Stimulated activated CD8-positive, alpha-beta memory T cell treated with anti-CD3 and anti-CD28 coated beads, Interleukin-7, amount 100 ng/mL, for 1 hour (primary cell): Measurements from ENCODE around the gene PRIMPOL.
"Not testable (repeated sequence)": the region's sequence is repeated elsewhere in the genome, so short reads cannot be mapped to it uniquely, and the experiment has no call there.

ENCODE experiments used
- DNase-seq, 2 donors: peaks; one replicate each; pipeline ENCODE4 v3.0.0-alpha.2; 2020; ENCODE audit warnings: low read depth in 2 of 2

The PRIMPOL gene, protein sequence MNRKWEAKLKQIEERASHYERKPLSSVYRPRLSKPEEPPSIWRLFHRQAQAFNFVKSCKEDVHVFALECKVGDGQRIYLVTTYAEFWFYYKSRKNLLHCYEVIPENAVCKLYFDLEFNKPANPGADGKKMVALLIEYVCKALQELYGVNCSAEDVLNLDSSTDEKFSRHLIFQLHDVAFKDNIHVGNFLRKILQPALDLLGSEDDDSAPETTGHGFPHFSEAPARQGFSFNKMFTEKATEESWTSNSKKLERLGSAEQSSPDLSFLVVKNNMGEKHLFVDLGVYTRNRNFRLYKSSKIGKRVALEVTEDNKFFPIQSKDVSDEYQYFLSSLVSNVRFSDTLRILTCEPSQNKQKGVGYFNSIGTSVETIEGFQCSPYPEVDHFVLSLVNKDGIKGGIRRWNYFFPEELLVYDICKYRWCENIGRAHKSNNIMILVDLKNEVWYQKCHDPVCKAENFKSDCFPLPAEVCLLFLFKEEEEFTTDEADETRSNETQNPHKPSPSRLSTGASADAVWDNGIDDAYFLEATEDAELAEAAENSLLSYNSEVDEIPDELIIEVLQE

DNA sequence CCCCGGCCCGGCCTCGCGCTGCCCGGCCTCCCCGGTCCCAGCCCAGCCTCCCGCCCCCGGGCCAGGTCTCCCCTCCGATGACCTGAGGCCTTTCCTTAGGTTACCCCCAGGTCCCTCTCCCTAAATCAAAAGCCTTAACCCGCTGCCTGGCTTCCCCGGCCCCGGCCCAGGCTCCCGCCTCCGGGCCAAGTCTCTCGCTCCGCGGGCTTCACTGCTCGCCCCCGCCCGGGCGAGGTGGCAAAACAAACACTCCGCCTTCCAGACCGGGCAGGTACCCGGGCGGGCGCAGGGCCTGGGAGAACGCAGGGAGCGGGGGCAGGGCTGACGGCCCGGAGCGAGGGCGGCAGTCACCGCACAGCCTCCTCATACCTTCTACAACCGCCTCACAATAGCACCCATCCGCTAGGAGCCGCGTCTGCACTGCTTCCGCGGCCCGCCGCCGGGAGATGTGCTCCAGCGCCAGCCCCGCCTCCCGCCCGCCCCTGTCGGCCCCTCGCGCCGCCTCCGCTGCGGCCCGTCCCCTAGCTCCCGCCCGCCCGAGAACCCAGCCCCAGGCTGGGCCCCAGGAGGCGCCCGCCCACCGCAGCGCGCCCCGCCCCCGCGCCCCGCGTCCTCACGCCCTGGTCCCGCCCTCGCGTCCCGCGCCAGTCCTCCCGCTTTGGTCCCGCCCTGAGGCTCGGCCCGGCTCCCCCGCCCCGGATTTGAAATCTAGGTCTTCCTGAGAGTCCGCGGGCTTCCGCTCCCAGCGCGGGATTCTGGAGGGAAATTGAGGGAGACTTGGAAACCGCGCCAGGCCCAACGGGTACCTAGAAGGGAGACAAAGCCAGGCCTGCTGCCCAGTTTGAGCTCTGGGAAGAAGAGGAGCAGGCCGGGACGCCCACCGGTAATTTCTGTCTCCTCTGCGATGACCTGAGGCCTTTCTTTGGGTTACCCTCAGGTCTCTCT, at the start of gene PRIMPOL, which contains the start of gene CASP3:
PRIMPOL (plus strand) TSS at position 713 of the 945 bp plus-strand sequence. CDS start 7,403 bp downstream, outside the sequence.
CASP3 (minus strand) TSS at position 422 of the 945 bp plus-strand sequence. CDS start 10,994 bp downstream, outside the sequence.
- DNase-seq, result peak; percentile 90 to 91

DNA sequence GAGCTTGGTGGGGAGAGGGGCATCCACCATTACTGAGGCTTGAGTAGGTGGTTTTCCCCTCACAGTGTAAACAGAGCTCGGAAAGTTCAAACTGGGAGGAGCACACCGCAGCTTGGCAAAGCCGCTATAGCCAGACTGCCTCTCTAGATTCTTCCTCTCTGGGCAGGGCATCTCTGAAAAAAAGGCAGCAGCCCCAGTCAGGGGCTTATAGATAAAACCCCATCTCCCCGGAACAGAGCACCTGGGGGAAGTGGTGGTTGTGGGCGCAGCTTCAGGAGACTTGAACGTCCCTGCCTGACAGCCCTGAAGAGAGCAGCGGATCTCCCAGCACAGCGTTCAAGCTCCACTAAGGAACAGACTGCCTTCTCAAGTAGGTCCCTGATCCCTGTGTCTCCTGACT, 48.6 kb upstream of the PRIMPOL start:
- DNase-seq, result not testable (repeated sequence)

- not testable (repeated sequence) for DNase-seq
These were observed 46.7 kb upstream of the PRIMPOL start for GRCh38 chr4:184602857-184603256.

DNA sequence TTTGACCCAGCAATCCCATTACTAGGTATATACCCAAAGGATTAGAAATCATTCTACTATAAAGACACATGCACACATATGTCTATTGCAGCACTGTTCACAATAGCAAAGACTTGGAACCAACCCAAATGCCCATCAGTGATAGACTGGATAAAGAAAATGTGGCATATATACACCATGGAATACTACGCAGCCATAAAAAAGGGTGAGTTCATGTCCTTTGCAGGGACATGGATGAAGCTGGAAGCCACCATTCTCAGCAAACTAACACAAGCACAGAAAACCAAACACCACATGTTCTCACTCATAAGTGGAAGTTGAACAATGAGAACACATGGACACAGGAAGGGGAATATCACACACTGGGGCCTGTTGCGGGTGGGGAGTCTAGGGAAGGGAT, 42.1 kb upstream of the PRIMPOL start:
- not testable (repeated sequence) for DNase-seq

DNA sequence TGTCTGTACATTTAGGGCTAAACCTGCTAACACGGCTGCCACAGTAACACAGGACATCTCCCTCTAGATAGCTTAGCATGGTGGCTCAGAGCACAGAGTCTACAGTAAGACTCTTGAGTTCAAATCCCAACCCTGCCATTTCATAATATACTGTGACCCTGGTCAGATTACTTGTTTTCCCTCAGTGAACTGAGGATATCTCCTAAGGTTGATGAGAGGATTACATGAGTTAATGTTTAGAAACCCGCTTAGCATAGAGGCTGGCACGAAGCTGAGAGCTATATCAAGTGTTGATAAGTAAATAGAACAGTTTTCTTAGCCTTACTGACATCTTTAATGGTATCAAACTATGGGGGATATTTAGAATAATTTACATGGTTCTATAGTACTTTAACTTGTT, 37.5 kb upstream of the PRIMPOL start:
- no peak for DNase-seq

DNA sequence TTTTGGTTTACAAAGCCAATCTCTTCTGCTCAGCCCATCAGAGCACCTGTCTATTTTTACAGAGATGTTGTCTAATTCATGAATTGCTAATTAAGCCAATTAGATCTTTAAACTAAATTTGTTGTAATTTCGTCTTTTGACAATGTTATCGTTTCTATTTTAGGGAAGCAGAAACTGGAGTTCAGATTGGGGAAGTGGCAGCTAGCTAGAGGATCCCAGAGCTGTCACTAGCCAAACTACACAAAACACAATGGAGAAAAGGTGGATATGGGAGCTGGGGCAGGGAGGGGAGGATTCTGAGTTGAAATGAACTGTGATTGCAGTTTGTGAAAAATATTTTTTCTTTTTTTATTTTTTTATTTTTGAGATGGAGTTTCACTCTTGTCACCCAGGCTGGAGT, 36.1 kb upstream of the PRIMPOL start:
- no peak for DNase-seq

GRCh38 chr4:184614509-184614908, 35.0 kb upstream of the PRIMPOL start:
- no peak for DNase-seq

GRCh38 chr4:184616168-184616567, 33.4 kb upstream of the PRIMPOL start:
- DNase-seq, result not testable (repeated sequence)

DNA sequence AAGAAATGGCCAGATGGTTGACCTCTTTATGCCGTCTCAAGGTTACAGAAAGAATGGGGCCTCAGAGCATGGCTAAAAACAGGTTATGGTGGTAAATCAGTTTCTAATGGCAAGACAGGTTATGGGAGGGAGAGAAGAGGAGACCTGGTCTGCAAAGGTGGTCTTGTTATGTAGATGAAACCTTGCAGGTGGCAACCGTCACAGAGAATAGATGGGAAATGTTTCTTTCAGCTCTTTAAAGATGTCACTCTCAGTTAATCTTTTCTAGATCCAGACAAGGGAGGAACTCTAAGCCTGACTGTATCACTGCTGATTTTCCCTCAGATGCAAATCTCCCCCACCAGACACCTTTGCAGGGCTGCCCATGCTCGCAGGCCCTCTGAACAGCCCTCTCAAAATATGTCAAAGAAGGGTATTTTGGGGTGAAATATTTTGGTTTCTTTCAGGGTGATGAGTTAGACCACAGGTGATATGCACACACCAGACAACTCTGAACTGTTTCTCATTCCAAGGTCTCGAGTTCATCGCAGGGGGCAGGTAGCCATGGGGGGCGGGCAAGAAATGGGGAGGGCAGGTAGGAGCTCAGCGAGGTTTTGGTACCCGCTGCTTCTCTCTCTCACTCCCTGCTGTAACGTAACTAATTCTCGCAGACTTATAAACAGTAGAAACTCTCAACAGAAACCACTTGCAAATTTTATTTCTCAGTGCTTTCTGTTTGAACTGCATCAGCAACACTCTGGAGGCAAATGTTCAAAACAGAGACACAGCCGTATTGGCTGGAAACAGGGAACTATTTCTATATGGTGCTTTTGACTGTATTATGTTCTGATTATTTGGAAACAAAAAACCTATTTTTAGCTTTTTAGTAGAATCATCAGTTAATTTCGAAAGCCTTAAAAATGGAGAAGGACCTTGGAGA, 32.6 kb upstream of the PRIMPOL start:
- DNase-seq, result no peak

DNA sequence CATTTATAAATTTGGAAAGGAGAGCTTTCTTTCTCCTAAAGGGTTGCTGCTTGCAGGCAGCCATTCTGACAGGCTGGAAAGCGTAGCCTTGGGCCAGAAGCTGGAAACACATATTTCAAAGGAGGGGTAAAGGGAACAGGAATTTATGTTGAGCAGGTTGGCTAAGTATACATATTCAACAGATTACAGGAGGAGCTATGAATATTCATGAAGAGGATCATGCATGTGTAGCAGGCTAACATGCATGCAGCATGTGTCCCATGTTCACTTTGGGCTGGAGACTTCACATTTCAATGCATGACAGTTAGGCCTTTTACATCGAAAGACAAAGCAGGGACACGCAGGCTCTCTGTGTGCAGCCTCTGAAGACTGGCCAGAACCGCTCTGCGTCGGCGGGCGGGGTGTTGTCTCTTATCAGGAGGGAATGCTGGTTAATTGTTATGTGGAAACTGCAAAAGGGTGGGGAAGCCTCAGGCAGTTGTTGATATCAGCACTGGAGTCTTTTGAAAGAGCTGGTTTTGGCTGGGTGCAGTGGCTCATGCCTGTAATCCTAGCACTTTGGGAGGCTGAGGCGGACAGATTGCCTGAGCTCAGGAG, 31.8 kb upstream of the PRIMPOL start:
- DNase-seq, result no peak

GRCh38 chr4:184620212-184620867, 29.2 kb upstream of the PRIMPOL start:
- no peak for DNase-seq

GRCh38 chr4:184621518-184621917, 28.0 kb upstream of the PRIMPOL start:
- DNase-seq, result no peak

DNA sequence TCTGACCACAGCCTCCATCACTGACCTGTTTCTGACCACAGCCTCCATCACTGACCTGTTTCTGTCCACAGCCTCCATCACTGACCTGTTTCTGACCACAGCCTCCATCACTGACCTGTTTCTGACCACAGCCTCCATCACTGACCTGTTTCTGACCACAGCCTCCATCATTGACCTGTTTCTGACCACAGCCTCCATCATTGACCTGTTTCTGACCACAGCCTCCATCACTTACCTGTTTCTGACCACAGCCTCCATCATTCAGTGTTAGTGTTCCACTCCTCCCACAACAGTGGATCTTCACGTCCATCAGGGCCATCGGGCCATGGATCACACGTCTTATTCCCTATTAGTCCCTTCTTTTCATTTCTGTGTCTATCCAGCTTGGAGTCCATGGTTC, 25.0 kb upstream of the PRIMPOL start:
- not testable (repeated sequence) for DNase-seq

GRCh38 chr4:184624972-184625554, 24.5 kb upstream of the PRIMPOL start:
- no peak for DNase-seq

DNA sequence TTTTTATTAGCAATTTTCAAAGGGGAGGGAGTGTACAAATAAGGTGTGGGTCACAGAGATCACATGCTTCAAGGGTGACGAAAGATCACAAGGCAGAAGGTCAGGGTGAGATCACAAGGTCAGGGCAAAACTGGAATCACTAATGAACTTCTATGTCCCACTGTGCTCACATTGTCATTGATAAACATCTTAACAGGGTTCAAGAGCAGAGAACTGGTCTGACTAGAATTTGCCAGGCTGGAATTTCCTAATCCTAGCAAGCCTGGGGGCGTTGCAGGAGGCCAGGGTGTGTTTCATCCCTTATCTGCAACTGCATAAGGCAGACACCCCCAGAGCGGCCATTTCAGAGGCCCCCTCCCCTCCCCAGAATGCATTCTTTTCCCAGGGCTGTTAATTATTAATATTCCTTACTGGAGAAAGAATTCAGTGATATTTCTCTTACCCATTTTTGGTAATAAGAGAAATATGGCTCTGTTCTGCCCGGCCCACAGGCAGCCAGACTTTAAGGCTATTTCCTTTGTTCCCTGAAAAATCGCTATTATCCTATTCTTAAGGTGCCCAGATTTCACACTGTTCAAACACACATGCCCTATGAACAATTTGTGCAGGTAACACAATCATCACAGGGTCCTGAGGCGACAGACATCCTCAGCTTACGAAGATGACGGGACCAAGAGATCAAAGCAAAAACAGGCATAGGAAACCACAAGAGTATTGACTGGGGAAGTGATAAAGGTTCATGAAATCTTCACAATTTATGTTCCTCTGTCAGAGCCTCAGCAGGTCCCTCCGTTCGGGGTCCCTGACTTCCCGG, 23.5 kb upstream of the PRIMPOL start:
- DNase-seq, result not testable (repeated sequence)

- no peak for DNase-seq
These were observed 21.4 kb upstream of the PRIMPOL start for GRCh38 chr4:184628103-184628502.

DNA sequence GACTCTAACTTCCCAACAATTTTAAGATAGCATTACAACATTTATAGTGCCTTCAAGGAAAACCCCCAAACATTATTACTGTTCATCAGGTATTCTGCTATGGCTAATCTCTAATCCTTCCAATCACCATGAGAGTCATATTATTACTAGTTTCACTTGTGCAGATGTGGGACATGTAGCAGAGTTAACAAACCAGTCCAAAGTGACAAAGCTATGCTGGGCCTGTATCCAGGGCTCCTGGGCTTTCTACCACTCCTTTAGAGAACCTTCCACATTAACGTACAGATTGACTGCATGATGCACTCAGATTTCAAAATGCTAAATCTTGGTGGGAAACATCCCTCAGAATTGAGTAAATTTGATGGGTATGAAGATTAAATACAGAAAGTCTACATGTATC, 16.7 kb upstream of the PRIMPOL start:
- DNase-seq, result no peak

DNA sequence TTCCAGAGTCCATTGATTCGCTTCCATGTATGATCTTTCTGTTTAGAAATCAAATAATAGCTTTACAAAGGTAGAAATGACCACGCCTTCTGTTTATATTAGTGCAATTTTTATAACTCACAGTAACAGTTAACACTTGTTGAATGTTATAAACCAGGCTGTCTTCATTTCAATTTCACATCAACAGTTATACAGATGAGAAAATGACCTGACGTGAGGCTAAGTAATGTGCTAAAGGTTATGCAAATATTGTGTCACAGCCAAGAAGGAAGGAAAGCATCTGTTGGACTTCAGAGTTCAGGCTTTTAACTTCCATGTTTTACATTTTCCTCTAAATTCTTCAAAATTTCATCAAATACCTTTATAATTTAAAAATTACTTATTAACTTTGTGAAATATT, 14.2 kb upstream of the PRIMPOL start:
- DNase-seq, result no peak

GRCh38 chr4:184636144-184636543, 13.4 kb upstream of the PRIMPOL start:
- DNase-seq, result no peak
